HepG2 (cell line): ENCODE measurements around the gene SLC25A33. TPM values are rescaled to one million over a fixed set of nuclear protein-coding genes. Genes with fewer than 3 reads are reported as not detected.

Source experiments
- ADNP ChIP-seq: sonication (generic); formaldehyde crosslinking; IDR thresholded peaks from 2 replicates; pipeline ENCODE4 v1.4.0; 2020; ENCODE audit warnings: missing genetic modification reagents
- BCLAF1 ChIP-seq: fragments of 450-650 bp; IDR thresholded peaks from 2 replicates; pipeline ENCODE4 v1.6.1; 2017; ENCODE audit warnings: mild to moderate bottlenecking
- GFI1 ChIP-seq: sonication (generic); formaldehyde crosslinking; IDR thresholded peaks from 2 replicates; pipeline ENCODE4 v1.5.0; 2020; ENCODE audit warnings: missing genetic modification reagents, mild to moderate bottlenecking, borderline replicate concordance
- KMT2A ChIP-seq: sonication (generic); formaldehyde crosslinking; IDR thresholded peaks from 2 replicates; pipeline ENCODE4 v1.4.0; 2020; ENCODE audit warnings: missing genetic modification reagents
- NR2F6 ChIP-seq, 2 experiments: IDR thresholded peaks; 2 replicates each; pipeline ENCODE4 v1.6.1; 2016; ENCODE audit warnings: antibody characterized with exemption in 1 of 2, mild to moderate bottlenecking in 1 of 2
- SRSF1 ChIP-seq: fragments of 200-400 bp; formaldehyde crosslinking; optimal IDR thresholded peaks from 2 replicates; pipeline ENCODE3; 2017; ENCODE audit warnings: mild to moderate bottlenecking, low read depth, low read length, moderate library complexity
- SRSF9 ChIP-seq: fragments of 200-400 bp; formaldehyde crosslinking; IDR thresholded peaks from 2 replicates; pipeline ENCODE4 v1.6.1; 2018; ENCODE audit warnings: borderline replicate concordance, mild to moderate bottlenecking, low read depth, low read length; ENCODE audit not compliant: insufficient read depth, poor library complexity, severe bottlenecking
- TBX3 ChIP-seq: fragments of 450-650 bp; IDR thresholded peaks from 2 replicates; pipeline ENCODE4 v1.6.1; 2017; ENCODE audit warnings: antibody characterized with exemption, mild to moderate bottlenecking, inconsistent platforms, borderline replicate concordance
- TIGD3 ChIP-seq: sonication (generic); formaldehyde crosslinking; IDR thresholded peaks from 2 replicates; pipeline ENCODE4 v1.5.1; 2020; ENCODE audit warnings: mild to moderate bottlenecking, missing genetic modification reagents, borderline replicate concordance
- ZNF253 ChIP-seq: sonication (generic); formaldehyde crosslinking; IDR thresholded peaks from 2 replicates; pipeline ENCODE4 v1.8.0; 2022; ENCODE audit warnings: mild to moderate bottlenecking, missing genetic modification reagents, borderline replicate concordance
- ZNF263 ChIP-seq: sonication (generic); formaldehyde crosslinking; IDR thresholded peaks from 2 replicates; pipeline ENCODE4 v1.4.0; 2020; ENCODE audit warnings: missing genetic modification reagents
- ZNF460 ChIP-seq: sonication (generic); formaldehyde crosslinking; IDR thresholded peaks from 2 replicates; pipeline ENCODE4 v1.5.1; 2020; ENCODE audit warnings: missing genetic modification reagents, mild to moderate bottlenecking, borderline replicate concordance
- ZNF841 ChIP-seq: sonication (generic); formaldehyde crosslinking; IDR thresholded peaks from 2 replicates; pipeline ENCODE4 v1.8.1; 2023; ENCODE audit warnings: missing genetic modification reagents, borderline replicate concordance
- ZNF879 ChIP-seq: sonication (generic); formaldehyde crosslinking; IDR thresholded peaks from 2 replicates; pipeline ENCODE4 v1.8.1; 2023; ENCODE audit warnings: missing genetic modification reagents
- polyA plus RNA-seq, 8 experiments: library from polyadenylated mRNA; depleted of rRNA in 3 of 8; stranded (reverse) in 7 of 8; unstranded in 1 of 8; fragments of >200 nt; fragmentation: Illumina TruSeq in 4 of 8; extraction: Trizol in 4 of 8; gene quantifications; 2 replicates each; pipeline versions ENCODE4 v1.2.1 to v1.2.3, GENCODE V29; 2011 to 2016; ENCODE audit warnings: low read depth in 4 of 8, missing spikeins in 1 of 8, mixed read lengths in 1 of 8; ENCODE audit not compliant: insufficient read depth in 1 of 8
- total RNA-seq, 5 experiments: library from RNA; depleted of rRNA; stranded (reverse); fragments of >200 nt; fragmentation: Illumina TruSeq; extraction: Trizol; gene quantifications; 2 replicates each; pipeline ENCODE4 v1.2.3, GENCODE V29; 2016; ENCODE audit warnings: low read depth in 1 of 5
- TF ChIP-seq, protein P1 (sequence below): IDR thresholded peaks from 2 replicates; pipeline ENCODE4 v1.6.1; 2012; ENCODE audit warnings: low read length, improper control_type of control experiment
- TF ChIP-seq, protein P2 (sequence below): sonication (generic); formaldehyde crosslinking; IDR thresholded peaks from 2 replicates; pipeline ENCODE4 v1.5.1; 2020; ENCODE audit warnings: missing genetic modification reagents, mild to moderate bottlenecking, borderline replicate concordance
- TF ChIP-seq, protein P3 (sequence below): sonication (generic); formaldehyde crosslinking; IDR thresholded peaks from 2 replicates; pipeline ENCODE4 v1.5.0; 2020; ENCODE audit warnings: missing genetic modification reagents, mild to moderate bottlenecking, borderline replicate concordance

Gene SLC25A33
- total and polyA plus RNA-seq, 2 of the 13 experiments (the other 11 are each of a cell fraction or from before 2014, with no cell fraction given): 15.4 to 50.3 TPM

DNA sequence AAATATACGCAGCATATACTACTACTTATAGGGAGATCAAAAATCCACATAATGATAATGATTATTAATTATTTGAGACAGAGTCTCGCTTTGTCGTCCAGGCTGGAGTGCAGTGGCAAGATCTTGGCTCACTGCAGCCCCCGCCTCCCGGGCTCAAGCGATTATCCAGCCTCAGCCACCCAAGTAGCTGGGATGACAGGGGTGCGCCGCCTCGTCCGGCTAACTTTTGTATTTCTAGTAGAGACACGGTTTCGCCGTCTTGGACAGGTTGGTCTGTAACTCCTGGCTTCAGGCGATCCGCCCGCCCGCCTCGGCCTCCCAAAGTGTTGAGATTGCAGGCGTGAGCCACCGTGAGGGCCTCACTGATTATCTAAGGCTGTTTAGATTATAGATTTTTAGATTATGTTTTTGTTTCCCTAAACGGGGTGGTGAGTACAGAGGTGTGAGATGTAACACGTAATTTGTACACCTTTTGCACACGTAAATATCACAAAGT, 548 bp upstream of the SLC25A33 start (continued):
- TF ChIP-seq TIGD3 (CRISPR knock-in tag) (no peak), SRSF9 (no peak), ZNF263 (CRISPR knock-in tag) (no peak), GFI1 (peak; percentile 54; the same call in 1 of the 2 replicates), TBX3 (peak; percentile 73; the same call in 1 of the 2 replicates), ZNF841 (CRISPR knock-in tag) (0 out of 2 replicates have a peak, but pooled peaks have one; percentile 4), KMT2A (CRISPR knock-in tag) (no peak), SRSF1 (peak; percentile 66), NR2F6 (IDR thresholded peaks at IDR 0.05) (no peak; the same call in 1 of the 2 replicates), NR2F6 (CRISPR knock-in tag; IDR thresholded peaks at IDR 0.05) (no peak), ZNF253 (CRISPR knock-in tag) (no peak), ZNF879 (CRISPR knock-in tag) (0 out of 2 replicates have a peak, but pooled peaks have one; percentile 32), ADNP (CRISPR knock-in tag) (no peak), BCLAF1 (no peak), ZNF460 (CRISPR knock-in tag) (peak; percentile 60; the same call in 1 of the 2 replicates)
- TF ChIP-seq, protein P1, sequence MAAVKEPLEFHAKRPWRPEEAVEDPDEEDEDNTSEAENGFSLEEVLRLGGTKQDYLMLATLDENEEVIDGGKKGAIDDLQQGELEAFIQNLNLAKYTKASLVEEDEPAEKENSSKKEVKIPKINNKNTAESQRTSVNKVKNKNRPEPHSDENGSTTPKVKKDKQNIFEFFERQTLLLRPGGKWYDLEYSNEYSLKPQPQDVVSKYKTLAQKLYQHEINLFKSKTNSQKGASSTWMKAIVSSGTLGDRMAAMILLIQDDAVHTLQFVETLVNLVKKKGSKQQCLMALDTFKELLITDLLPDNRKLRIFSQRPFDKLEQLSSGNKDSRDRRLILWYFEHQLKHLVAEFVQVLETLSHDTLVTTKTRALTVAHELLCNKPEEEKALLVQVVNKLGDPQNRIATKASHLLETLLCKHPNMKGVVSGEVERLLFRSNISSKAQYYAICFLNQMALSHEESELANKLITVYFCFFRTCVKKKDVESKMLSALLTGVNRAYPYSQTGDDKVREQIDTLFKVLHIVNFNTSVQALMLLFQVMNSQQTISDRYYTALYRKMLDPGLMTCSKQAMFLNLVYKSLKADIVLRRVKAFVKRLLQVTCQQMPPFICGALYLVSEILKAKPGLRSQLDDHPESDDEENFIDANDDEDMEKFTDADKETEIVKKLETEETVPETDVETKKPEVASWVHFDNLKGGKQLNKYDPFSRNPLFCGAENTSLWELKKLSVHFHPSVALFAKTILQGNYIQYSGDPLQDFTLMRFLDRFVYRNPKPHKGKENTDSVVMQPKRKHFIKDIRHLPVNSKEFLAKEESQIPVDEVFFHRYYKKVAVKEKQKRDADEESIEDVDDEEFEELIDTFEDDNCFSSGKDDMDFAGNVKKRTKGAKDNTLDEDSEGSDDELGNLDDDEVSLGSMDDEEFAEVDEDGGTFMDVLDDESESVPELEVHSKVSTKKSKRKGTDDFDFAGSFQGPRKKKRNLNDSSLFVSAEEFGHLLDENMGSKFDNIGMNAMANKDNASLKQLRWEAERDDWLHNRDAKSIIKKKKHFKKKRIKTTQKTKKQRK: no peak
- TF ChIP-seq, protein P2, sequence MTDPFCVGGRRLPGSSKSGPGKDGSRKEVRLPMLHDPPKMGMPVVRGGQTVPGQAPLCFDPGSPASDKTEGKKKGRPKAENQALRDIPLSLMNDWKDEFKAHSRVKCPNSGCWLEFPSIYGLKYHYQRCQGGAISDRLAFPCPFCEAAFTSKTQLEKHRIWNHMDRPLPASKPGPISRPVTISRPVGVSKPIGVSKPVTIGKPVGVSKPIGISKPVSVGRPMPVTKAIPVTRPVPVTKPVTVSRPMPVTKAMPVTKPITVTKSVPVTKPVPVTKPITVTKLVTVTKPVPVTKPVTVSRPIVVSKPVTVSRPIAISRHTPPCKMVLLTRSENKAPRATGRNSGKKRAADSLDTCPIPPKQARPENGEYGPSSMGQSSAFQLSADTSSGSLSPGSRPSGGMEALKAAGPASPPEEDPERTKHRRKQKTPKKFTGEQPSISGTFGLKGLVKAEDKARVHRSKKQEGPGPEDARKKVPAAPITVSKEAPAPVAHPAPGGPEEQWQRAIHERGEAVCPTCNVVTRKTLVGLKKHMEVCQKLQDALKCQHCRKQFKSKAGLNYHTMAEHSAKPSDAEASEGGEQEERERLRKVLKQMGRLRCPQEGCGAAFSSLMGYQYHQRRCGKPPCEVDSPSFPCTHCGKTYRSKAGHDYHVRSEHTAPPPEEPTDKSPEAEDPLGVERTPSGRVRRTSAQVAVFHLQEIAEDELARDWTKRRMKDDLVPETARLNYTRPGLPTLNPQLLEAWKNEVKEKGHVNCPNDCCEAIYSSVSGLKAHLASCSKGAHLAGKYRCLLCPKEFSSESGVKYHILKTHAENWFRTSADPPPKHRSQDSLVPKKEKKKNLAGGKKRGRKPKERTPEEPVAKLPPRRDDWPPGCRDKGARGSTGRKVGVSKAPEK (CRISPR knock-in tag): 0 out of 2 replicates have a peak, but pooled peaks have one; percentile 7
- TF ChIP-seq, protein P3, sequence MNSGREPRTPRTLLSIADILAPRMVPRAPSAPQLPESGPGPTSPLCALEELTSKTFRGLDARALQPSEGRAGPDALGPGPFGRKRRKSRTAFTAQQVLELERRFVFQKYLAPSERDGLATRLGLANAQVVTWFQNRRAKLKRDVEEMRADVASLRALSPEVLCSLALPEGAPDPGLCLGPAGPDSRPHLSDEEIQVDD (CRISPR knock-in tag): no peak
